Transverse colon (tissue), 4 donors: ENCODE results near the gene EME2. TPM values are rescaled to one million over a fixed set of nuclear protein-coding genes. Genes with fewer than 3 reads are reported as not detected.

Experiments used
- DNase-seq: peaks from one replicate; pipeline ENCODE4 v3.0.0-alpha.2; 2019
- H3K27ac ChIP-seq, 4 donors: fragments of 200-600 bp; sonication (generic); 2 replicates each; pipeline ENCODE4 v1.5.1; 2016 to 2018; ENCODE audit warnings: inconsistent platforms in 4 of 4
- H3K27me3 ChIP-seq: fragments of 200-600 bp; sonication (generic); 2 replicates; pipeline ENCODE4 v1.5.1; 2017; ENCODE audit warnings: inconsistent platforms
- H3K36me3 ChIP-seq, 4 donors: fragments of 200-600 bp; sonication (generic); 2 replicates each; pipeline ENCODE4 v1.5.1; 2017 to 2019; ENCODE audit warnings: inconsistent platforms in 4 of 4
- H3K4me1 ChIP-seq, 4 donors: fragments of 200-600 bp; sonication (generic); 2 replicates each; pipeline ENCODE4 v1.5.1; 2017 to 2020; ENCODE audit warnings: inconsistent platforms in 4 of 4
- H3K4me3 ChIP-seq, 4 donors: fragments of 200-600 bp; sonication (generic); 1 replicate in 1 of 4; 2 replicates in 3 of 4; pipeline versions ENCODE4 v1.5.1 to v1.6.1; 2017 to 2019; ENCODE audit warnings: inconsistent platforms in 4 of 4
- H3K9me3 ChIP-seq, 2 donors: fragments of 200-600 bp; sonication (generic); 2 replicates each; pipeline ENCODE4 v1.5.1; 2017 to 2019; ENCODE audit warnings: inconsistent platforms in 2 of 2
- EP300 ChIP-seq: sonication (generic); formaldehyde crosslinking; IDR thresholded peaks from one replicate; pipeline ENCODE4 v1.6.1; 2017; ENCODE audit warnings: antibody characterized with exemption, low read depth
- POLR2A ChIP-seq: fragments of 450-650 bp; IDR thresholded peaks from one replicate; pipeline ENCODE4 v1.6.1; 2016; ENCODE audit warnings: antibody characterized with exemption, mild to moderate bottlenecking, moderate library complexity
- POLR2AphosphoS5 ChIP-seq, 3 donors: sonication (generic); formaldehyde crosslinking; IDR thresholded peaks; one replicate each; pipeline ENCODE4 v1.6.1; 2016; ENCODE audit warnings: antibody characterized with exemption in 3 of 3
- WGBS, 2 donors: methylation state at CpG; one replicate each; pipeline ENCODE4 v1.1.5; 2018; ENCODE audit warnings: low coverage in 1 of 2; 5-methylcytosine and 5-hydroxymethylcytosine counted together
- in situ Hi-C, 4 donors: fragments of 200-750 bp; cut with MboI; loops; one replicate each; pipeline versions ENCODE4 v1.15.0 to v1.15.1; 2017; ENCODE audit warnings: low sequenced_read_pairs in 3 of 4, low pct_ligation_motif_present in 1 of 4, low pct_unique_long_range_greater_than_20kb in 1 of 4
- intact Hi-C: fragments of 100-400 bp; cut with DNase I; formaldehyde crosslinking; loops from one replicate; pipeline ENCODE4 v1.15.1; 2023; ENCODE audit warnings: low total_unique reads
- total RNA-seq, 4 donors: library from RNA; depleted of rRNA; stranded (reverse); fragments of >200 nt; gene quantifications; one replicate each; pipeline ENCODE4 v1.1.0, GENCODE V29; 2016
- TF ChIP-seq, protein P1 (sequence below), 5 experiments: fragments of 200-600 bp in 3 of 5; fragments of 450-650 bp in 2 of 5; sonication (generic) in 3 of 5; IDR thresholded peaks; 1 replicate in 2 of 5; 2 replicates in 3 of 5; pipeline ENCODE4 v1.5.1; 2016 to 2017; ENCODE audit warnings: antibody characterized with exemption in 5 of 5, inconsistent platforms in 3 of 5, mild to moderate bottlenecking in 2 of 5, moderate library complexity in 1 of 5

The EME2 gene
- total RNA-seq, 4 donors from 2014 or later, result 23.6 to 173 (median 45.4) TPM

DNA sequence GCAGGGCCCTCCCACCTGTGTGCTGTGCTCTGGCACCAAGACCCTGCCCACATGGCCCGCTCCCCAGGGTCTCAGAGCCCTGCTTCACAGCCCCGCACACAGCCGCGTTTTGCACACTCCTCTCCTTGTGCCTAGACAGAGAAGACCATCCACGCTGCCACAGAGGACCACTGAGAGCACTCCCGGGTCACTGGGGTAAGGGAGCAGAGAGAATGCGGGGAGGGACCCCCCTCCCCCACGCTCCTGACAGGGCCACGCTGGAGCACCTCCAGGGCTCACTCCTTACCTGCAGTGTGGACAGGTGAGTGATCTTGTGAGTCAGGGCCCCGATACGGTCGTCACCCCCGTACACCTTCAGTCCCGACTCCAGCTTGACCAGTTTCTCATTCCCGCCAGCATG, 47.0 kb downstream of the EME2 start:
- H3K4me3 ChIP-seq, result no peak overlapping the region
- H3K27me3 ChIP-seq, result no peaks in the 10 kb centered on the region
- no peak for DNase-seq
- H3K9me3 ChIP-seq, result no peaks in the 10 kb centered on the region
- intact Hi-C loops, result no loop called here
- H3K4me1 ChIP-seq, result peaks cover 0 to 3% (median 1%) of the 10 kb centered on the region in 4 donors
- no peak for TF ChIP-seq EP300
- TF ChIP-seq POLR2A, result no peak
- TF ChIP-seq, protein P1, sequence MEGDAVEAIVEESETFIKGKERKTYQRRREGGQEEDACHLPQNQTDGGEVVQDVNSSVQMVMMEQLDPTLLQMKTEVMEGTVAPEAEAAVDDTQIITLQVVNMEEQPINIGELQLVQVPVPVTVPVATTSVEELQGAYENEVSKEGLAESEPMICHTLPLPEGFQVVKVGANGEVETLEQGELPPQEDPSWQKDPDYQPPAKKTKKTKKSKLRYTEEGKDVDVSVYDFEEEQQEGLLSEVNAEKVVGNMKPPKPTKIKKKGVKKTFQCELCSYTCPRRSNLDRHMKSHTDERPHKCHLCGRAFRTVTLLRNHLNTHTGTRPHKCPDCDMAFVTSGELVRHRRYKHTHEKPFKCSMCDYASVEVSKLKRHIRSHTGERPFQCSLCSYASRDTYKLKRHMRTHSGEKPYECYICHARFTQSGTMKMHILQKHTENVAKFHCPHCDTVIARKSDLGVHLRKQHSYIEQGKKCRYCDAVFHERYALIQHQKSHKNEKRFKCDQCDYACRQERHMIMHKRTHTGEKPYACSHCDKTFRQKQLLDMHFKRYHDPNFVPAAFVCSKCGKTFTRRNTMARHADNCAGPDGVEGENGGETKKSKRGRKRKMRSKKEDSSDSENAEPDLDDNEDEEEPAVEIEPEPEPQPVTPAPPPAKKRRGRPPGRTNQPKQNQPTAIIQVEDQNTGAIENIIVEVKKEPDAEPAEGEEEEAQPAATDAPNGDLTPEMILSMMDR (IDR thresholded peaks at IDR 0.05), result no peak
- TF ChIP-seq POLR2AphosphoS5 (IDR thresholded peaks at IDR 0.05), result no peak
- in situ Hi-C loops, result no loop called here
- 93 to 97% methylated on average over 7 to 15 of the region's 15 CpGs for WGBS, 2 donors
- peaks cover 0 to 35% (median 3%) of the 10 kb centered on the region in 4 donors for H3K36me3 ChIP-seq
- no peak overlapping the region for H3K27ac ChIP-seq

DNA sequence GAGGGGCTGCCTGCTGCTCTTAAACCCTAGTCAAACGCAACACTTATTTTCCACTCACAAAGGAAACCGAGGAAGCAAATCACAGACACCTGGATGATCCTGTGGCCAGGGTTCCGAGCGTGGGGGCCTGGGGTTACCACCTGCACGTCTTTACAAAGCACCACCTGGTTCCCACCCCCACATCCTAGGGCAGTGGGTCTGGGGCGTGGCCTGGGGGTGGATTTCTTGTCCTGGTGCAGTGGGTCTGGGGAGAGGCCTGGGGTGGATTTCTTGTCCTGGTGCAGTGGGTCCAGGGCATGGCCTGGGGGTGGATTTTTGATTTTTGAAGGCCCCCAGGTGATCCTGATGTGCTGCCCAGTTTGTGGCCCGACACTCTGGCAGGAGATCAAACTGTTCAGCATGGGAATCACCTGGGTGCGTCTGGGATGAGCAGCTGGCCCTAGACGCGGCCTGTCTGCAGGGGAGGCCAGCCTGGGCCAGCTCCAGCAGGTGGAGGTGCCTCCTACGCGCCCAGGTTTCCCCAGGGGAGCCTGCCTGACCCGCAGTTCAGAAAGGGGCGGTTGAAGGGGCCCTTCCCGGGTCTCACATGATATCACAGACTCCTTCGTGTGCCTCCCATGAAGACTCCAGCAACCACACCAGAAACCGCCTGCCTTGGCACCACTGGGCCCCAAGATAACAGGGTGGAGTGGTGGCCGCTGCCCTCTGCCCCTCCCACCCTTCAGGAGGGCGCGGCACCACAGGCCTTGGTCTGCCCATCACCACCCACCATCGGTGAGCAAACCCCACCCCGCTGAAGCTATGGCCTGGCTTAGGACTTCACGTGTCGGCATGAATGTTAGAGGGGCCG, 47.7 kb downstream of the EME2 start:
- H3K27ac ChIP-seq, result no peak overlapping the region
- in situ Hi-C loops, result no loop called here
- intact Hi-C loops, result no loop called here
- no peak for DNase-seq
- TF ChIP-seq, protein P1 (IDR thresholded peaks at IDR 0.05), result no peak
- no peak for TF ChIP-seq POLR2A
- no peak for TF ChIP-seq POLR2AphosphoS5 (IDR thresholded peaks at IDR 0.05)
- no peaks in the 10 kb centered on the region for H3K27me3 ChIP-seq
- H3K9me3 ChIP-seq, result no peaks in the 10 kb centered on the region
- peaks cover 0 to 35% (median 3%) of the 10 kb centered on the region in 4 donors for H3K36me3 ChIP-seq
- peaks cover 3 to 10% (median 7%) of the 10 kb centered on the region in 4 donors for H3K4me1 ChIP-seq
- 89% methylated on average over 25 of the region's 25 CpGs; no CpG with 5 or more reads in 1 of the 2 donors for WGBS, 2 donors
- H3K4me3 ChIP-seq, result no peak overlapping the region

DNA sequence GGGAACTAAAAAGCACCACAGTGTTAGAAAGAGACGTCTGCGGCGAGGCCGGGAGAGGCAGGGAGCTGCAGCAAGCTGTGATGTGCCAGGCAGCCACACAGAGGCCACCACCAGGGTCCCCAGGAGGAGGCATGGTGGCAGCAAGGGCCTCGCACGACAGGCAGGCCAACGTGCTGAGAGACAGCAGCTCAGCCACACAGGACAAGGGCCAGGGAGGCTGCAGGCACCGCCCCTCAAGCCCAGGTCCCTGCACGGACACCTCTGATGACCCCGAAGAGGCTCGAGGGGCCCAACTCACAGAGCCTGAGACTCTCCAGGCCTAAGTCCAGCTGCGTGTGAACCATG, 48.3 kb downstream of the EME2 start:
- peaks cover 9 to 15% (median 13%) of the 10 kb centered on the region in 4 donors for H3K4me1 ChIP-seq
- in situ Hi-C loops (no loop called here), intact Hi-C loops (no loop called here)
- peaks cover 0 to 35% (median 3%) of the 10 kb centered on the region in 4 donors for H3K36me3 ChIP-seq
- H3K27me3 ChIP-seq, result no peaks in the 10 kb centered on the region
- TF ChIP-seq POLR2A (no peak), EP300 (no peak), POLR2AphosphoS5 (IDR thresholded peaks at IDR 0.05) (no peak)
- TF ChIP-seq, protein P1 (IDR thresholded peaks at IDR 0.05), result no peak
- DNase-seq, result no peak
- 91% methylated on average over 12 of the region's 12 CpGs; no CpG with 5 or more reads in 1 of the 2 donors for WGBS, 2 donors
- H3K4me3 ChIP-seq, result no peak overlapping the region
- H3K27ac ChIP-seq, result no peak overlapping the region
- no peaks in the 10 kb centered on the region for H3K9me3 ChIP-seq

DNA sequence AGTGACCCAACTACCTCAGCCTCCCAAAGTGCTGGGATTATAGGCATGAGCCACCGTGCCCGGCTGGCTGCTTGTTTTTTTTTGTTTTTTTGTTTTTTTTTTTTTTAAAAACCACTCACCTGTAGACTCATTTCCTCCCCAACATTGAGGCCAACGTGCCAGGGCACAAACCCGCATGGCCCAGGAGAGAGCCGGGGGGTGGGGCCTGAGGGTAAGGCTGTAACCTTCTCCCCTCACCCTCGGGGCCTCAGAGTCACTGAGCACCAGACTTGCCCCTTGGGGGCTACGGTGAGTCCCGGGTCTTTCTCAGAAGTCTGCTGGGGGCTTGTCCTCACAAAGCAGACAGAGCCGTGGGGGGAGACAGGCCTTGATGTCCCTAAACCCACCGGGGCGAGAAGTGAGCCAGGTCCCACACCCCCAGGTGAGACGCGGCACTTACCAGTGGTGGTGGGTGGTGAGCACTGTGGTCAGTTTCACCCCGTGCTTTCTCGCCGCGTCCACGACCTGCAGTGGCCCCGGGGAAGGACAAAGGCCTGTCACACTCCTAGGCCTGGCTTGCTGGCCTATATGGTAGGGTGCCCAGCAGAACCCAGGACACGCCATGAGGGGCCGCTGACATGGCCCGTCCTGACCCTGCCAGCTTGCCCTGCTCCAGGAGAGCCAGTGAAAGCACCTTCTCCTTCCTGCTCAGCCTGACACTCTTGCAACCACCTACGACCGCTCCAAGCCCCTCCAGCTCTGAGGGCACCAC, 49.4 kb downstream of the EME2 start:
- Histone ChIP-seq H3K36me3 (peaks cover 0 to 26% (median 3%) of the 10 kb centered on the region in 4 donors), H3K9me3 (no peaks in the 10 kb centered on the region), H3K4me3 (no peak overlapping the region), H3K27ac (no peak overlapping the region), H3K4me1 (peaks cover 9 to 15% (median 13%) of the 10 kb centered on the region in 4 donors), H3K27me3 (no peaks in the 10 kb centered on the region)
- in situ Hi-C loops, result no loop called here
- 90% methylated on average over 14 of the region's 24 CpGs; no CpG with 5 or more reads in 1 of the 2 donors for WGBS, 2 donors
- intact Hi-C loops, result no loop called here
- DNase-seq, result no peak
- no peak for TF ChIP-seq POLR2AphosphoS5 (IDR thresholded peaks at IDR 0.05)
